AG08396 (cell line): ENCODE results near the gene PMM2.
"Not testable (repeated sequence)": the region's sequence is repeated elsewhere in the genome, so short reads cannot be mapped to it uniquely, and the experiment has no call there.

ENCODE experiments used
- DNase-seq: peaks from one replicate; pipeline ENCODE4 v3.0.0; 2012; ENCODE audit warnings: low spot score, mixed read lengths

PMM2 gene

GRCh38 chr16:8818504-8819270 lies 21.0 kb downstream of the PMM2 start:
- no peak for DNase-seq

- no peak for DNase-seq
Observed at GRCh38 chr16:8819411-8820034, 21.9 kb downstream of the PMM2 start.

GRCh38 chr16:8822403-8822802 lies 24.8 kb downstream of the PMM2 start:
- no peak for DNase-seq

- DNase-seq = no peak
Observed at GRCh38 chr16:8826278-8826879, 28.7 kb downstream of the PMM2 start.

- no peak for DNase-seq
Observed at GRCh38 chr16:8828541-8829165, 31.0 kb downstream of the PMM2 start.

- DNase-seq = no peak
Observed at GRCh38 chr16:8831450-8831849, 33.8 kb downstream of the PMM2 start.

GRCh38 chr16:8831871-8832716 lies 34.5 kb downstream of the PMM2 start:
- no peak for DNase-seq

- DNase-seq = no peak
Observed at GRCh38 chr16:8832717-8833105, 35.1 kb downstream of the PMM2 start.

GRCh38 chr16:8836797-8837196 lies 39.2 kb downstream of the PMM2 start:
- DNase-seq = not testable (repeated sequence)

GRCh38 chr16:8837594-8837993 lies 40.0 kb downstream of the PMM2 start:
- not testable (repeated sequence) for DNase-seq

GRCh38 chr16:8842016-8842415 lies 44.4 kb downstream of the PMM2 start:
- not testable (repeated sequence) for DNase-seq

- DNase-seq = not testable (repeated sequence)
Observed at GRCh38 chr16:8843296-8843695, 45.7 kb downstream of the PMM2 start.

- DNase-seq = no peak
Observed at GRCh38 chr16:8845699-8846298, 48.2 kb downstream of the PMM2 start.

- no peak for DNase-seq
Observed at GRCh38 chr16:8846401-8846932, 48.8 kb downstream of the PMM2 start.

- no peak for DNase-seq
Observed at GRCh38 chr16:8847145-8847544, 49.5 kb downstream of the PMM2 start.

- DNase-seq = no peak
Observed at GRCh38 chr16:8847623-8848022, 50.0 kb downstream of the PMM2 start.

- no peak for DNase-seq
Observed at GRCh38 chr16:8848231-8848938, 50.7 kb downstream of the PMM2 start.

- peak; percentile 59 for DNase-seq
Observed at GRCh38 chr16:8848939-8849391, 51.3 kb downstream of the PMM2 start.

- no peak for DNase-seq
Observed at GRCh38 chr16:8849411-8850011, 51.9 kb downstream of the PMM2 start.

GRCh38 chr16:8850279-8850885 lies 52.7 kb downstream of the PMM2 start:
- peak; percentile 38 for DNase-seq
